HG03095 (cell line): ENCODE results near the gene CCL26.
"Not testable (repeated sequence)": the region's sequence is repeated elsewhere in the genome, so short reads cannot be mapped to it uniquely, and the experiment has no call there.

Experiments used
- ATAC-seq: cut with Tn5 transposase; IDR thresholded peaks from one replicate; pipeline ENCODE4 v1.9.1; 2021; ENCODE audit warnings: moderate library complexity; ENCODE audit not compliant: unreplicated experiment

CCL26 gene

DNA sequence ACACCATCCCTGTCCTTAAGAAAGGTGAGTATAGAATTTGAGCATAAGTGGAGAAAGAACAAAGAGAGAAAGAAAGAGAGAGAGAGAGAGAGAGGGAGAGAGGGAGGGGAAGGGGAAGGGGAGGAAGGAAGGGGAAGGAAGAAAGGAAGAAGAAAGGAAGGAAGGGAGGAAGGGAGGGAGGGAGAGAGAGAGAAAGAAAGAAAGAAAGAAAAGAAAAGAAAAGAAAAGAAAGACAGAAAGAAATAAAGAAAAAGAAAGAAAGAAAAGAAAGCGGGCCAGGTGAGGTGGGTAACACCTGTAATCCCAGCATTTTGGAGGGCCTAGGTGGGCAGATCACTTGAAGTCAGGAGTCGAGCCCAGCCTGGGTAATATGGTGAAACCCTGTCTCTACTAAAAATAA lies 21.7 kb upstream of the CCL26 start:
- ATAC-seq = no peak

DNA sequence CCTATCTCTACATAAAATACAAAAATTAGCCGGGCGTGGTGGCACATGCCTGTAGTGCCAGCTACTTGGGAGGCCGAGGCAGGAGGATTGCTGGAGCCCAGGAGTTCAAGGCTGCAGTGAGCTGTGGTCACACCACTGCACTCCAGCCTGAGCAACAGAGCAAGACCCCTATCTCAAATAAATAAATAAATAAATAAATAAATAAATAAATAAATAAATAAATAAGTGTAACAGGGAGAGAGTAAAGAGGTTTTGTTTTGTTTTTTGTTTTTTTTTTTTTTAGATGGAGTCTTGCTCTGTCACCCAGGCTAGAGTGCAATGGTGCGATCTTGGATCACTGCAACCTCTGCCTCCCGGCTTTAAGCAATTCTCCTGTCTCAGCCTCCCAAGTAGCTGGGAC lies 20.6 kb upstream of the CCL26 start:
- ATAC-seq = not testable (repeated sequence)

DNA sequence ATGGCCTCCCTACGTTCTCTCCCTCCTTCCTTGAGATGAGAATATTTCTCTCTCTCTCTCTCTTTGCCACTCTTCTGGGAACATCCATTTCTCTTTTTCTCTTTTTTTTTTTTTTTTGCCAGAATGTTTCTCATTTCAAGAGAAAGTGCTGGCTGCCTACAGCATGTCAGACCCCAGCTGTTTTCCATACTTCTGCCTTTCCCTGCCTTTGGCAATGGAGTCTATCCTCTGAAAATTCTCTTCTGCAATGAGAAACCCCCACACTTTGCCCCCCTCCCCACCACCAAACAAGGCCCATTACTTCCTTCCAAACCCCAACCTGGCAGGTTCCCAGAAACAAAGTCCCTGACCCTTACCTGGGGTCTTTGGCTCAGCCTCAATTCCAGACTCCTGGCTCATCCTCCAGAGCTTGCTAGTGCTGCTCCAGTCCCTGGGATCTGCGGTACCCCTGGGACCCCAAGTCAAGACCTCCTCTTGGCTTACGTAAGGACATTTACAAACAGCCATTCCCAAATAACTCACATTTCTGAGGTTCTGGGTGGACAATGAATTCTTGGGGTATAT lies 17.4 kb upstream of the CCL26 start:
- no peak for ATAC-seq

DNA sequence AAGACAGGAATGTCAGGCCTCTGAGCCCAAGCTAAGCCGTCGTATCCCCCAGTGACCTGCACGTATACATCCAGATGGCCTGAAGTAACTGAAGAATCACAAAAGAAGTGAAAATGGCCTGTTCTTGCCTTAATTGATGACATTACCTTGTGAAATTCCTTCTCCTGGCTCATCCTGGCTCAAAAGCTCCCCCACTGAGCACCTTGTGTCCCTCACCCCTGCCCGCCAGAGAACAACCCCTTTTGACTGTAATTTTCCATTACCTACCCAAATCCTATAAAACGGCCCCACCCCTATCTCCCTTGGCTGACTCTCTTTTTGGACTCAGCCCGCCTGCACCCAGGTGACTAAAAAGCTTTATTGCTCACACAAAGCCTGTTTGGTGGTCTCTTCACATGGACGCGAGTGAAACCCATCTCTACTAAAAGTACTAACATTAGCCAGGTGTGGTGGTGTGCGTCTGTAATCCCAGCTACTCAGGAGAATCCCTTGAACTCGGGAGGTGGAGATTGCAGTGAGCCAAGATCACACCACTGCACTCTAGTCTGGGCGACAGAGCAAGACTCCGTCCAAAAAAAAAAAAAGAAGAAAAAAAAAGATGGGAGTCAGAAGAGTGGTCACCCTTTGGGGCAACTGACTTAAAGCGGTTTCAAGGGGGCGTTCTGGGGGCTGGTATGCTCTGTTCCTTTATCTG lies 16.3 kb upstream of the CCL26 start:
- ATAC-seq = not testable (repeated sequence)

DNA sequence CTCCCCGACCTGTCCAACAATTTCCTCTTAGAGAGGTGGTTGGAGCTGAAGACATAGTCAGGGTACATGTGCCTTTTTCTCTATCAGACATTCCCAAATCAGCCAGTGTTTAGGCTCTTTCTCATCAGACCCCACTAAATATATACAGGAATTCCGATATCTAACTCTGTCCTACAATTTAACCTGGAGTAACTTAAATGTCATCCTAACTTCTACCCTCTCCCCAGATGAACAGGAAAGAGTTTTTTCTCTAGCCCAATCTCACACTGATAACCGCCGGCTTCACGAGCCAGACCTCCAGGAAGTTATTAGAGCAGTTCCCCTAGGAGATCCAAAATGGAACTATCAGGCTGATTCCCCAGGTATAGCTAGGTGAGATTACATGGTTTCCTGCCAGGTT lies 11.0 kb upstream of the CCL26 start:
- ATAC-seq = not testable (repeated sequence)

DNA sequence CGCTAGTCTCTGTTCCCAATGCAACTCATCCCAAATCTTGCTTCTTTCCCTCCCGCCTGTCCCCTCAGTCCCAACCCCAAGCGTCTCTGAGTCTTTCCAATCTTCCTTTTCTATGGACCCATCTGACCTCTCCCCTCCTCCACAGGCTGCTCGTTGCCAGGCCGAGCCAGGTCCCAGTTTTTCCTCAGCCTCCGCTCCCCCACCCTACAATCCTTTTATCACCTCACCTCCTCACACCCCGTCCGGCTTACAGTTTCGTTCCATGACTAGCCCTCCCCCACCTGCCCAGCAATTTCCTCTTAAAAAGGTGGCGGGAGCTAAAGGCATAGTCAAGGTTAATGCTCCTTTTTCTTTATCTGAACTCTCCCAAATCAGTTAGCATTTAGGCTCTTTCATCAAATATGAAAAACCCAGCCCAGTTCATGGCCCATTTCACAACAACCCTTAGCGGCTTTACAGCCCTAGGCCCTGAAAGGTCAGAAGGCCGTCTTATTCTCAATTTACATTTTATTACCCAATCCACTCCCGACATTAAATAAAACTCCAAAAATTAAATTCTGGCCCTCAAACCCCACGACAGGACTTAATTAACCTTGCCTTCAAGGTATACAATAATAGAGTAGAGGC lies 8.7 kb upstream of the CCL26 start:
- not testable (repeated sequence) for ATAC-seq

DNA sequence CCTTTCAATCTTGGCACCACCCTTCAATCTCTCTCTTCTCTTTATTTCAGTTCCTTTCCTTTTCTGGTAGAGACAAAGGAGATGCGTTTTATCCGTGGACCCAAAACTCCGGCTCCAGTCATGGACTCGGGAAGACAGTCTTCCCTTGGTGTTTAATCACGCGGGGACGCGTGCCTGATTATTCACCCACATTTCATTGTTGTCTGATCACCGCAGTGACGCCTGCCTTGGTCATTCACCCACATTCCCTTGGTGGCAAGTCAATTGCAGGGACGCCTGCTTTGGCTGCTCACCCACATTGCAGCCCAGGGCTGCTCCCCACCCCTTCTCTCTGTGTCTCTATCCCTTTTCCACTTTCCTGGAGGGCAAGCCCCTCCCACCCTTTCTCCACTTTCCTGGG lies 7.5 kb upstream of the CCL26 start:
- ATAC-seq = not testable (repeated sequence)

DNA sequence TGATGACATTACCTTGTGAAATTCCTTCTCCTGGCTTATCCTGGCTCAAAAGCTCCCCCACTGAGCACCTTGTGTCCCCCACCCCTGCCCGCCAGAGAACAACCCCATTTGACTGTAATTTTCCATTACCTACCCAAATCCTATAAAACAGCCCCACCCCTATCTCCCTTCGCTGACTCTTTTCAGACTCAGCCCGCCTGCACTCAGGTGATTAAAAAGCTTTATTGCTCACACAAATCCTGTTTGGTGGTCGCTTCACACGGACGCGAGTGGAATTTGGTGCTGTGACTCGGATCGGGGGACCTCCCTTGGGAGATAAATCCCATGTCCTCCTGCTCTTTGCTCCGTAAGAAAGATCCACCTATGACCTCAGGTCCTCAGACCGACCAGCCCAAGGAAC lies 7.0 kb upstream of the CCL26 start:
- ATAC-seq = not testable (repeated sequence)

DNA sequence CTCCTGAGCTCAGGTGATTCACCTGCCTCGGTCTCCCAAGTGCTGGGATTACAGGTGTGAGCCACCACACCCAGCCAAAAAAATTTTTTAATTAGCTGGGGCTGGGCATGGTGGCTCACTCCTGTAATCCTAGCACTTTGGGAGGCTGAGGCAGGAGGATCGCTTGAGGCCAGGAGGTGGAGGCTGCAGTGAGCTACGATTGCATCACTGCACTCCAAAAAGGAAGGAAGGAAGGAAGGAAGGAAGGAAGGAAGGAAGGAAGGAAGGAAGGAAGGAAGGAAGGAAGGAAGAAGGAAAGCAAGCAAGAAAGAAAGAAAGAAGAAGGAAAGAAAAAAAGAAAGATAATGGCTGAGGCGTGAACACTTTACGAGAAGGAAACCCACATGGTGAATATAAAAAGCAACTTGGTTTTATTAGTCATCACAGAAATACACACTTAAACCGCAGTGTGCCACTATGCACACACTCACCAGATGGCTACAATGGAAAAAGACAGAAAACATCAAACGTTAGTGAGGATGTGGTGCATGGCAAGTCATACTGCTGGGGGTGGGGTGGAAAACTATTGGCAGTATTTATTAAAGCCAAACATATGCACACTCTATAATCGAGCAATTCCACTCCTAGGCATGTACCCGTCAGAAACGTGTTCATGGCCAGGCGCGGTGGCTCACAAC lies 4.4 kb upstream of the CCL26 start:
- ATAC-seq = no peak

DNA sequence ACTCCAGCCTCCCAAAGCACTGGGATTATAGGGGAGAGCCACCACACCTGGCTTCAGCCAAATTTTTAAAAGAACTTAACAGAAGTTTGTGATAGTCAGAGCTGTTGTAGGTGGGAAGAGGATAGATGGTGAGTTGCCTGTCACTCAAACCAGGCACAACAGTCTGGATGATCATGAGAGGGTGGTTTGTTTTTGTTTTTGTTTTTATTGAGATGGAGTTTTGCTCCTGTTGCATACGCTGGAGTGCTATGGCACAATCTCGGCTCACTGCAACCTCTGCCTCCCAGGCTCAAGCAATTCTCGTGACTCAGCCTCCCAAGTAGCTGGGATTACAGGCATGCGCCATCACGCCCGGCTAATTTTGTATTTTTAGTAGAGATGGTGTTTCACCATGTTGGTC lies 1.9 kb upstream of the CCL26 start:
- not testable (repeated sequence) for ATAC-seq

DNA sequence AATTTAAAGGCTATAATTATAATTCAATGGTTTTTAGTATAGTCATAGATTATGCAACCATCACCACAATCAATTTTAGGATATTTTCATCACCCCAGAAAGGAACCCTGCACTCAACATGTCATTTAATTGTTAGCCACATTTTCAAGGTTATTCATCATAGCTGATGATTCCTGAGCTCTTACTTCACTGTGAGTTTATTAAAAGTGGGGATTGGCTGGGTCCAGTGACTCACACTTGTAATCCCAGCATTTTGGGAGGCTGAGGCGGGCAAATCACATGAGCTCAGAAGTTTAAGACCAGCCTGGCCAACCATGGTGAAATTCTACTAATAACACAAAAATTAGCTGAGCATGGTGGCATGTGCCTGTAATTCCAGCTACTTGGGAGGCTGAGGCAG lies 787 bp downstream of the CCL26 start:
- ATAC-seq = no peak

DNA sequence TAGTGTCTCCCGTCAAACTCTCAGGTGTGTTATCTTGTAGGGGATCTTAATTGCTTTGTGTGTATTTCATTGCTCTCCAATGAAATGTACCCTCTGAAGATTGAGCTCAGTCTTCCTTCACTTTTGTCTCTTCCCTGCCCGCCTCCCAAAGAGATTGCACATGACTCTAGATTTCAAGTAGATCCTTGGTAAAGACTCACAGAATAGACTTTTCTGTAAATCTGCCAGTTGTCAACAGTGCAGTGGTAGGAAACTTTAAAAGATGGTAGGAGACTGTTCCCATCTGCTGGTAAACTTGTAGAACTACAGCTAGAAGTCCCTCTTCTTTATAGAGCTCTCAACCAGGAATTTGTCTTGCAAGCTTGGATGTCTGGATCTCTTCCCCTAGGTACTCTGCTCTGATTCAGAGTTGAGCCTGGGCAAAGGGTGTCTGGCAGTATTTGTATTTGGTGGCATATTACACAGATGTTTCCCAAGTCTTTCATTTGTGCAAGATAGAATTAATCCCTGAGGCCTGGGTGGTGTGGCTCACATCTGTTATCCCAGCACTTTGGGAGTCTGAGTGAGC lies 9.6 kb downstream of the CCL26 start:
- peak; percentile 55 for ATAC-seq

DNA sequence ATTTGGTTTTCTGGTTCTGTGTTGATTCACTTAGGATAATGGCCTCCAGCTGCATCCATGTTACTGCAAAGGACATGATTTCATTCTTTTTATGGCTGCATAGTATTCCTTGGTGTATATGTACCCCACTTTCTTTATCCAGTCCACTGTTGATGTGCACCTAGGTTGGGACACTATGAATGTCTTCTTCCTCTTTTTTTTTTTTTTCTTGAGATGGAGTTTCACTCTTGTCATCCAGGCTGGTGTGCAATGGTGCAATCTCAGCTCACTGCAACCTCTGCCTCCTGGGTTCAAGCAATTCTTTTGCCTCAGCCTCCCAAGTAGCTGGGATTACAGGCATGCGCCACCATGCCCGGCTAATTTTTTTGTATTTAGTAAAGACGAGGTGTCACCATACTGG lies 10.2 kb downstream of the CCL26 start:
- not testable (repeated sequence) for ATAC-seq

DNA sequence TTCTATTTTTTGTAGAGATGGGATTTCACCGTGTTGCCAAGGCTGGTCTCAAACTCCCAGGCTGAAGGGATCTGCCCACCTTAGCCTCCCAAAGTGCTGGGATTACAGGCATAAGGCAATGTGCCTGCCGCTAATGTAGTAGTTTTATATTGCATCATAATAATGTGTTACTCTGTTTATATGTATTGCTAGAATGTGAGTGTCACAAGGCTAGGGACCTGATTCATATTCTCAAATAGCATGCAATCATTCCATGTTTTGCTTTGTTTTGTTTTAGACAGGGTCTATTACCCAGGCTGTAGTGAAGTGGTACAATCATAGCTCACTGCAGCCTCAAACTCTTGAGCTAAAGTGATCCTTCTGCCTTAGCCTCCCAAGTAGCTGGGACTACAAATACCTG lies 13.5 kb downstream of the CCL26 start:
- ATAC-seq = no peak

DNA sequence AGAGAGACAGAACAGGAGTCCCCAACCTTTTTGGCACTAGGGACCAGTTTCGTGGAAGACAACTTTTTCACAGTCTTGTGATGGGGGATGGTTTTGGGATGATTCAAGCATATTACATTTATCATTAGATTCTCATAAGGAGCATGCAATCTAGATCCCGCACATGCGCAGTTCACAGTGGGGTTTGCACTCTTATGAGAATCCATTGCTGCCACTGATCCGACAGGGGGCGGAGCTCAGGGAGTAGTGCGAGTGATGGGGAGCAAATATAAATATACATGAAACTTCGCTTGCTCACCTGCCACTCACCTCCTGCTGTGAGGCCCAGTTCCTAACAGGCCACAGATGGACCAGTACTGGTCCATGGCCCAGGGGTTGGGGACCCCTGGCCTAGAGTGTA lies 14.2 kb downstream of the CCL26 start:
- no peak for ATAC-seq

DNA sequence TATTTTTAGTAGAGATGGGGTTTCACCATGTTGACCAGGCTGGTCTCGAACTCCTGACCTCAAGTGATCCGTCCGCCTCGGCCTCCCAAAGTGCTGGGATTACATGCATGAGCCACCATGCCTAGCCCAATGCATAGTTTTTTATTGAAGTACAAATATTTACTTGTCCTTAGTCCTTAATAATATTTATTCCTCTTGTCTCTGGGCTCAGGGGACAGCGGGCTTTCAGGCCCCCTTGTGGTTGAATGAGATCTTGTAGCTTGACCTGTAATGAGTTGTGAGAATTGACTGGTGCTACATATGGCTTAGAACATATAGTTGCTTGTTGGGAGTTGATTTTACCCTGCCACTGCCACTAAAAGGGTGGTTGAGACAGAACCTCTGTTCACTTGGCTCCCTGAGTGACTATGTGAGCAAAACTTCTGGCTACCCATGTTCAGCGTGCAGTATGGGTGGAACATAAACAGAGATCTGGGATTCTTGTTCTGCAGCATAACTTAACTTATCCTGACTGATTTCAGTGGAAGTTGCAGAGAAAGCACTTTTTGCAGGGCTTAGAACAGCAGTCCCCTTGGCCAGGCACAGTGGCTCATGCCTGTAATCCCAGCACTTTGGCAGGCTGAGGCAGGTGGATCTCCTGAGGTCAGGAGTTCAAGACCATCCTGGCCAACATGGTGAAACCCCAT lies 14.9 kb downstream of the CCL26 start:
- no peak for ATAC-seq

DNA sequence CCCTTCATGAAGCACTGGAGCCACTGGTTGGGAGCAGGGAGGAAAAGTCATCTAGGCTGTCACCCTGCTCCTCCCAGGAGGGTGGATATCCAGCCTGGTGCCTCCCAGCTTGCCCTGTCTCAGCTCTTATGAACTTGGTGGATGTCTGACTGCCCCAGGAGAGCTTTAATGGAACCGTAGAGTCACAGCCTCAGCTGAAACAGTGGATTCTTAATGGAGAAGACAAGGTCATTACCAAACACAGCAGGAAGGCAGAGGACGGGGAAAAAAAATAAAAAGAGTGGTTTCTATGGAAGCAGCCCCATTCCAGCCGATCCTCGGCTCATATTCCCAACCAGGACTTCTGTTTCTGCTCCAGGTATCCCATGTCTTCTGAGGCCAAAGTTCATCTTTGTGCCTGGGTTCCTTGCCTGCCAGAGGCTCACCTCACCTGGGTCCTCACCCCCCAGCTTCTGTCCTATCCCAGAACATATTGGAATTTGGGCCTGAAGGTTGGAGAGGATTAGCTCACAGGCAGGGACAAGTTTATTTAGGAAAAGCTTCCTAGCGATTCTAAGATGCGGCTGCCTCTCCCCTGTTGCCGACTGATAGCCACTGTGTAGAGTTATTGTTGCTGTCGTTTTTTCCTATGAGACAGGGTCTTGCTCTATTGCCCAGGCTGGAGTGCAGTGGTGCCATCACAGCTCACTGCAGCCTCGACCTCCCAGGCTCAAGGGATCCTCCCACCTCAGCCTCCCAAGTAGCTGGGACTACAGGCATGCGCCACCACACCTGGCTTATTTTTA lies 15.6 kb downstream of the CCL26 start:
- no peak for ATAC-seq

DNA sequence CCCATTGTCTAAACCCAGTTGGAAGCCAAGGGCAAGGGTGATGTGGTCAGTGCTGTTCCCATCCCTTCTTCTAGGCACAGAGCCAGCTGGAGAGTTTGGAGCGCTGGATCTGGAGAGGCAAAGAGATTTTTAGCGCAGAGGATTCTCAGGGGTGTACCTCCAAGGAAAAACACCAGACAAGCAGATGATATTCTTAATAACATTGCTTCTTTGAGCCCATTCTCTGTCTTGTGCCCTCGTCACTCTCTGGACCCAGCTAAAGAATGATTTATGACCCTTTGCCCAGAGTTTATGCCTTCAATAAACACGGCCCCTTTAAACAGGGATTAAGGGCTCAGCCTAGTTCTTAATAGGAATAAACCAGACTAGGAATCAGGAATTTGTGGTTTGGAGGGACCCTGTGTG lies 28.6 kb downstream of the CCL26 start:
- ATAC-seq = no peak

DNA sequence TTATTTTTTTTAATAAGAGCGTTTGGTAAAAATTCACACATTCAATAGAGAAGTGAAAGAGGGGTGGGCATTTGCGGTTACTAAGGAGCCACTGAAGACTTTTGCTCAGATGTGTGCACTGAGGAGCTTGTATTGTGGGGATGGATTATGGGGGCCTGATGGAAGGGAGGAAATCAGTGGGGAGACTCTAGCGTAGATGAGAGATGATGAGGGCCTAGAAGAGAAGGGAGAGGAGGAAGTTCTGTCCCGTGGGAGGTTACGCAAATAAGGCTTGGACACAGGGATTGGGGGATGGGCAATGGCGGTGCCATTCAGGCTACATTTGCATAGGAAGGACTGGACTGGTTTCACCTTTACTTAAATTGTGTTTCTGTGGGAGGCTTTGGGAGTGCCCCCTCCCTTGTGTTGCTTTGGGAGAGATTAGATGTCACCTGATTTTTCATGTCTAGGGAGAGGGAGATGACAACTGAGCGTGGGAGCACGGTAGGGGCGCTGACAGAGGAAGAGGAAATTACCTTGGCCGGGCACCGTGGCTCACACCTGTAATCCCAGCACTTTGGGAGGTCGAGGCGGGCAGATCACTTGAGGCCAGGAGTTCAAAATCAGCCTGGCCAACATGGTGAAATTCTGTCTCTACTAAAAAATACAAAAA lies 31.0 kb downstream of the CCL26 start:
- ATAC-seq = no peak
